GM21825 (cell line): Measurements from ENCODE around the gene MPHOSPH9.

Experiments
- ATAC-seq: cut with Tn5 transposase; IDR thresholded peaks from one replicate; pipeline ENCODE4 v1.9.1; 2021; ENCODE audit warnings: mild to moderate bottlenecking, moderate library complexity; ENCODE audit not compliant: unreplicated experiment

The MPHOSPH9 gene

GRCh38 chr12:123104809-123105208, 128.1 kb downstream of the MPHOSPH9 start:
- no peak for ATAC-seq
